Uterus (tissue), 4 donors: ENCODE measurements around the gene PIP5K1C. TPM values are rescaled to one million over a fixed set of nuclear protein-coding genes. Genes with fewer than 3 reads are reported as not detected.

ENCODE experiments used
- DNase-seq, 2 donors: peaks; one replicate each; pipeline ENCODE4 v3.0.0-alpha.2; 2019 to 2020
- H3K27ac ChIP-seq, 2 donors: fragments of 200-600 bp; sonication (generic); 1 replicate in 1 of 2; 2 replicates in 1 of 2; pipeline ENCODE4 v1.5.1; 2016 to 2018
- H3K27me3 ChIP-seq, 2 donors: fragments of 200-600 bp; sonication (generic); one replicate each; pipeline ENCODE4 v1.5.1; 2018 to 2019; ENCODE audit warnings: control low read depth in 1 of 2
- H3K36me3 ChIP-seq, 2 donors: fragments of 200-600 bp; sonication (generic); one replicate each; pipeline ENCODE4 v1.5.1; 2019; ENCODE audit warnings: control low read depth in 1 of 2
- H3K4me1 ChIP-seq, 2 donors: fragments of 200-600 bp; sonication (generic); one replicate each; pipeline ENCODE4 v1.5.1; 2018 to 2019; ENCODE audit warnings: control low read depth in 1 of 2
- H3K4me3 ChIP-seq, 2 donors: fragments of 200-600 bp; sonication (generic); 1 replicate in 1 of 2; 2 replicates in 1 of 2; pipeline ENCODE4 v1.5.1; 2018 to 2019; ENCODE audit warnings: mild to moderate bottlenecking in 1 of 2
- H3K9me3 ChIP-seq, 2 donors: fragments of 200-600 bp; sonication (generic); one replicate each; pipeline ENCODE4 v1.5.1; 2019; ENCODE audit warnings: control low read depth in 1 of 2
- POLR2A ChIP-seq, 2 donors: fragments of 450-650 bp; IDR thresholded peaks; one replicate each; pipeline ENCODE4 v1.6.1; 2016; ENCODE audit warnings: antibody characterized with exemption in 2 of 2, mild to moderate bottlenecking in 1 of 2, moderate library complexity in 1 of 2
- intact Hi-C: fragments of 100-400 bp; cut with DNase I; formaldehyde crosslinking; loops from one replicate; pipeline ENCODE4 v1.15.1; 2023; ENCODE audit warnings: low total_unique reads
- total RNA-seq, 4 donors: library from RNA; depleted of rRNA in 3 of 4; stranded (reverse); fragments of >200 nt in 3 of 4; gene quantifications; one replicate each; pipeline versions ENCODE4 v1.1.0 to v1.2.4, GENCODE V29; 2014 to 2023
- TF ChIP-seq, protein P1 (sequence below), 4 experiments: fragments of 200-600 bp in 2 of 4; fragments of 450-650 bp in 2 of 4; sonication (generic) in 2 of 4; IDR thresholded peaks; one replicate each; pipeline ENCODE4 v1.5.1; 2016 to 2019; ENCODE audit warnings: antibody characterized with exemption in 4 of 4, mild to moderate bottlenecking in 2 of 4, moderate library complexity in 1 of 4
- donor health status: DM: yes; HTN: yes; CAD: no.

The PIP5K1C gene
- total RNA-seq, 4 donors from 2014 or later: 6.2 to 77.5 (median 33.2) TPM

GRCh38 chr19:3670796-3671679, 29.2 kb downstream of the PIP5K1C start:
- Histone ChIP-seq H3K4me1 (peaks cover 13 to 38% of the 10 kb centered on the region in 2 donors), H3K27ac (peak overlapping the region; percentile 95 to 98), H3K27me3 (no peaks in the 10 kb centered on the region), H3K4me3 (peak overlapping the region; percentile 29 to 35), H3K36me3 (no peaks in the 10 kb centered on the region), H3K9me3 (no peaks in the 10 kb centered on the region)
- intact Hi-C loops: no loop called here
- peak; percentile 91 to 92 for DNase-seq
- TF ChIP-seq, protein P1, sequence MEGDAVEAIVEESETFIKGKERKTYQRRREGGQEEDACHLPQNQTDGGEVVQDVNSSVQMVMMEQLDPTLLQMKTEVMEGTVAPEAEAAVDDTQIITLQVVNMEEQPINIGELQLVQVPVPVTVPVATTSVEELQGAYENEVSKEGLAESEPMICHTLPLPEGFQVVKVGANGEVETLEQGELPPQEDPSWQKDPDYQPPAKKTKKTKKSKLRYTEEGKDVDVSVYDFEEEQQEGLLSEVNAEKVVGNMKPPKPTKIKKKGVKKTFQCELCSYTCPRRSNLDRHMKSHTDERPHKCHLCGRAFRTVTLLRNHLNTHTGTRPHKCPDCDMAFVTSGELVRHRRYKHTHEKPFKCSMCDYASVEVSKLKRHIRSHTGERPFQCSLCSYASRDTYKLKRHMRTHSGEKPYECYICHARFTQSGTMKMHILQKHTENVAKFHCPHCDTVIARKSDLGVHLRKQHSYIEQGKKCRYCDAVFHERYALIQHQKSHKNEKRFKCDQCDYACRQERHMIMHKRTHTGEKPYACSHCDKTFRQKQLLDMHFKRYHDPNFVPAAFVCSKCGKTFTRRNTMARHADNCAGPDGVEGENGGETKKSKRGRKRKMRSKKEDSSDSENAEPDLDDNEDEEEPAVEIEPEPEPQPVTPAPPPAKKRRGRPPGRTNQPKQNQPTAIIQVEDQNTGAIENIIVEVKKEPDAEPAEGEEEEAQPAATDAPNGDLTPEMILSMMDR (IDR thresholded peaks at IDR 0.05): peak in 1 of 4 experiments; percentile 16
- TF ChIP-seq POLR2A (IDR thresholded peaks at IDR 0.05): peak; percentile 64 to 78

- Histone ChIP-seq H3K27me3 (no peaks in the 10 kb centered on the region), H3K4me3 (peak overlapping the region; percentile 29 to 35), H3K36me3 (no peaks in the 10 kb centered on the region), H3K9me3 (no peaks in the 10 kb centered on the region), H3K4me1 (peaks cover 13 to 38% of the 10 kb centered on the region in 2 donors), H3K27ac (peak overlapping the region; percentile 95 to 98)
- intact Hi-C loops: no loop called here
- peak; percentile 93 to 98 for TF ChIP-seq POLR2A (IDR thresholded peaks at IDR 0.05)
- TF ChIP-seq, protein P1 (IDR thresholded peaks at IDR 0.05): no peak
- DNase-seq: peak; percentile 91 to 96
Measured at GRCh38 chr19:3669947-3670795, 30.1 kb downstream of the PIP5K1C start.

- DNase-seq: peak in 1 of 2 donors; percentile 48
- H3K36me3 ChIP-seq: no peaks in the 10 kb centered on the region
- H3K4me1 ChIP-seq: peaks cover 13 to 38% of the 10 kb centered on the region in 2 donors
- no peaks in the 10 kb centered on the region for H3K27me3 ChIP-seq
- TF ChIP-seq, protein P1 (IDR thresholded peaks at IDR 0.05): no peak
- no peak for TF ChIP-seq POLR2A (IDR thresholded peaks at IDR 0.05)
- no peaks in the 10 kb centered on the region for H3K9me3 ChIP-seq
- peak overlapping the region; percentile 29 to 35 for H3K4me3 ChIP-seq
- intact Hi-C loops: no loop called here
- H3K27ac ChIP-seq: peak overlapping the region; percentile 95 to 98
Measured at GRCh38 chr19:3669082-3669946, 31.0 kb downstream of the PIP5K1C start.

DNA sequence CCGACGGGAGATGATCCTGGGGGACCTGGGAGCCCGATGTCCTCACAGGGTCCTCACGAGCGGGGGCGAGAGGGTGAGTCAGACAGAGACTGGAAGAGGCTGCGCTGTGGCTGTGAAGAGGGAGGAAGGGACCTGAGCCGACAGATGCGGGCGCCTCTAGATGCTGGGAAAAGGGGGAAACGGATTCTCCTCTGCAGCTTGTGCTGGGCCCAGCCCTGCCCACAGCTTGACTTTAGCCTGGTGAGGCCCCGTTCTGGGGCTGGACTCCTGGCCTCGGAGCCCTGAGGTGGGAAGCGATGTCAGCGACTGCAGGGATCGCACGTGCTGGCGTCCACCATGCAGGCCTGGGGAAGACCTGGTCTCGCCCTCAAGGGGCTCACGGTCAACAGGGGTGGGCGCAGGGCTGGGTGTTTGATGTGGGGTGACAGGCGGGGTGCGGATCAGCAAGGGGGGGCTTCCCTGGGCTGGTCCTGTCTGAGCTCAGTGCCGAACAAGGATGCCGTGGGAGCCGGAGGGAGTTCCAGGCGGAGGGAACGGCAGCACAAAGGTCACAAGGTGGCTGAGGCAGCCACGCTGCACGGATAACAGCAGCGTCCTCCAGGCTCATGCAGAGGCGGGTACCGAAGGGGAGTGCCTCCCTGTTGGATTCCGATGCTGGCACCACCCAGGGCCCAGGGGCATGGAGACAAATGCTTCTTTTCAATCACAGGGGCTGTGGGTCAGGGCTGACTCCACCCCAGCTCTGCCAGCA, 31.8 kb downstream of the PIP5K1C start:
- no peaks in the 10 kb centered on the region for H3K36me3 ChIP-seq
- H3K27me3 ChIP-seq: no peaks in the 10 kb centered on the region
- H3K4me3 ChIP-seq: no peak overlapping the region
- DNase-seq: peak; percentile 50 to 65
- TF ChIP-seq, protein P1 (IDR thresholded peaks at IDR 0.05): no peak
- no peak for TF ChIP-seq POLR2A (IDR thresholded peaks at IDR 0.05)
- intact Hi-C loops: no loop called here
- peak overlapping the region; percentile 95 to 98 for H3K27ac ChIP-seq
- H3K4me1 ChIP-seq: peaks cover 13 to 38% of the 10 kb centered on the region in 2 donors
- no peaks in the 10 kb centered on the region for H3K9me3 ChIP-seq
